Psoas muscle (tissue), 8 donors: Measurements from ENCODE around the gene SSTR3. TPM values are rescaled to one million over a fixed set of nuclear protein-coding genes. Genes with fewer than 3 reads are reported as not detected.

Source experiments
- ATAC-seq, 4 donors: fragments of 200-7000 bp; cut with Tn5 transposase; one replicate each; pipeline ENCODE4 v1.9.1; 2020; ENCODE audit warnings: moderate library complexity in 3 of 4, mild to moderate bottlenecking in 2 of 4
- DNase-seq, 2 donors: peaks; one replicate each; pipeline ENCODE4 v3.0.0-alpha.2; 2020
- H3K27ac ChIP-seq: fragments of 200-600 bp; one replicate; pipeline ENCODE4 v1.8.0; 2022
- H3K27me3 ChIP-seq, 3 donors: fragments of 200-600 bp in 1 of 3; one replicate each; pipeline versions ENCODE4 v1.6.1 to v1.8.0; 2013 to 2022; ENCODE audit warnings: low read length in 2 of 3, mild to moderate bottlenecking in 2 of 3, moderate library complexity in 1 of 3; ENCODE audit not compliant: insufficient read depth in 3 of 3
- H3K36me3 ChIP-seq, 2 donors: fragments of 200-600 bp in 1 of 2; one replicate each; pipeline versions ENCODE4 v1.6.1 to v1.8.0; 2013 to 2022; ENCODE audit warnings: low read depth in 1 of 2, mild to moderate bottlenecking in 1 of 2, moderate library complexity in 1 of 2; ENCODE audit not compliant: insufficient read depth in 1 of 2
- H3K4me1 ChIP-seq: fragments of 200-600 bp; one replicate; pipeline ENCODE4 v1.8.0; 2022
- H3K4me3 ChIP-seq: fragments of 200-600 bp; one replicate; pipeline ENCODE4 v1.8.0; 2022; ENCODE audit warnings: mild to moderate bottlenecking
- H3K9me3 ChIP-seq: fragments of 200-600 bp; one replicate; pipeline ENCODE4 v1.8.0; 2022
- WGBS, 3 donors: extraction: QIAGEN DNeasy Blood & Tissue Kit; methylation state at CpG; one replicate each; pipeline versions ENCODE4 v1.1.6 to v1.1.7; 2013; 5-methylcytosine and 5-hydroxymethylcytosine counted together
- intact Hi-C, 2 donors: fragments of 100-400 bp; cut with DNase I; formaldehyde crosslinking; loops; one replicate each; pipeline versions ENCODE4 v1.11.0 to v1.14.2; 2022
- polyA plus RNA-seq, 3 donors: library from polyadenylated mRNA; stranded (reverse); fragments of 200-250 nt; gene quantifications; one replicate each; pipeline ENCODE4 v1.2.3, GENCODE V29; 2013
- total RNA-seq, 4 donors: library from RNA; stranded (reverse); fragmentation: NEBNext Ultra II Directional in 2 of 4; extraction: Animal tissue kit (Norgen Biotek cat#: 25700) in 2 of 4; gene quantifications; one replicate each; pipeline versions ENCODE4 v1.2.1 to v1.2.4, GENCODE V29; 2021 to 2023
- TF ChIP-seq, protein P1 (sequence below): fragments of 200-600 bp; IDR thresholded peaks from one replicate; pipeline ENCODE4 v1.8.0; 2022; ENCODE audit warnings: antibody characterized with exemption
- donor health status: healthy with polysubstance abuse.
- donor health status: DM: no; HTN: no; CAD: no; lungs with moderate emphysema.
- donor health status: Bipolar disorder and iron deficiency.
- donor health status: healthy.
- donor health status: DM: yes; HTN: yes; CAD: no.
- donor health status: DM: no; HTN: no; CAD: no.
- donor health status: DM: no; HTN: no; CAD: no.
- donor health status: DM: yes; HTN: yes; CAD: no.

SSTR3 gene
- total and polyA plus RNA-seq, 7 donors, result 0.01 TPM; not detected in 6

DNA sequence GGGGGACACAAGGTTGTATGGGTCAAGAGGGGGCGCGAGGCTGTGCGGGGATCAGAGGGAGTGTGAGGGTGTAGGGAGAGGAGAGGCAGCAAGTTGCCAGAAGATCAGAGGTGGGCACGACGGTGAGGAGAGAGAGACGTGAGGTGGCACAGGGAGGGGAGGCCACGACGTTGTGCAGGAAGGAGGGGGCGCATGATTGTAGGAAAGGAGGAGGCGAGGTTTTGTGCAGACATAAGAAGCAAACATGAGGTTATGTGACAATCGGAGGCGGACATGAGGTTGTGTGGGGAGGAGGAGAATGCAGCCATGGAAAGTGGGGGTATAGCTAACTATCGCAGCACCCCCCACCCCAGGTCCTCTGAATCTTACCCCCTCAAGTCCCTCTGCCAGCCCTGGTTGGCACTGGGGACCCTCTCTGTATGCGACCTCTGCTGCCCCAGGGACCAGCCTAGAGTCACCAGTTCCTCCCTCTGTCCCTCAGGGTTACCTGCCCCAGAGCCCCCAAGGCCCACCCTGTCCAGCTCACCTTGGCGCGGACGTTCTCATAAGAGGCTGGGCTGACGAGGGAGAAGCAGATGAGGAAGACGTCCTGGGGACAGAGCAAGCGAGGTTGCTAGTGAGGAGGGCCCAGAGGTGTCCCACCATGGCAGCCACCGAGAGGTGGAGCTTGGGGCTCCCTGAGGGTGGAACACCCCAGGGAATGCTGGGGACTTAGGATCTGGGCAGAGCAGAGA is 19.3 kb upstream of the SSTR3 start:
- intact Hi-C loops, result no loop called here
- 68 to 71% (median 68%) methylated on average over 20 to 21 of the region's 21 CpGs for WGBS, 3 donors
- Histone ChIP-seq H3K4me3 (no peak overlapping the region), H3K9me3 (no peaks in the 10 kb centered on the region), H3K36me3 (no peaks in the 10 kb centered on the region), H3K4me1 (no peaks in the 10 kb centered on the region), H3K27ac (no peak overlapping the region), H3K27me3 (peaks cover 0 to 53% (median 12%) of the 10 kb centered on the region in 3 donors)
- peak in 1 of 2 donors; percentile 34 for DNase-seq
- ATAC-seq, result no peak
- TF ChIP-seq, protein P1, sequence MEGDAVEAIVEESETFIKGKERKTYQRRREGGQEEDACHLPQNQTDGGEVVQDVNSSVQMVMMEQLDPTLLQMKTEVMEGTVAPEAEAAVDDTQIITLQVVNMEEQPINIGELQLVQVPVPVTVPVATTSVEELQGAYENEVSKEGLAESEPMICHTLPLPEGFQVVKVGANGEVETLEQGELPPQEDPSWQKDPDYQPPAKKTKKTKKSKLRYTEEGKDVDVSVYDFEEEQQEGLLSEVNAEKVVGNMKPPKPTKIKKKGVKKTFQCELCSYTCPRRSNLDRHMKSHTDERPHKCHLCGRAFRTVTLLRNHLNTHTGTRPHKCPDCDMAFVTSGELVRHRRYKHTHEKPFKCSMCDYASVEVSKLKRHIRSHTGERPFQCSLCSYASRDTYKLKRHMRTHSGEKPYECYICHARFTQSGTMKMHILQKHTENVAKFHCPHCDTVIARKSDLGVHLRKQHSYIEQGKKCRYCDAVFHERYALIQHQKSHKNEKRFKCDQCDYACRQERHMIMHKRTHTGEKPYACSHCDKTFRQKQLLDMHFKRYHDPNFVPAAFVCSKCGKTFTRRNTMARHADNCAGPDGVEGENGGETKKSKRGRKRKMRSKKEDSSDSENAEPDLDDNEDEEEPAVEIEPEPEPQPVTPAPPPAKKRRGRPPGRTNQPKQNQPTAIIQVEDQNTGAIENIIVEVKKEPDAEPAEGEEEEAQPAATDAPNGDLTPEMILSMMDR, result no peak

DNA sequence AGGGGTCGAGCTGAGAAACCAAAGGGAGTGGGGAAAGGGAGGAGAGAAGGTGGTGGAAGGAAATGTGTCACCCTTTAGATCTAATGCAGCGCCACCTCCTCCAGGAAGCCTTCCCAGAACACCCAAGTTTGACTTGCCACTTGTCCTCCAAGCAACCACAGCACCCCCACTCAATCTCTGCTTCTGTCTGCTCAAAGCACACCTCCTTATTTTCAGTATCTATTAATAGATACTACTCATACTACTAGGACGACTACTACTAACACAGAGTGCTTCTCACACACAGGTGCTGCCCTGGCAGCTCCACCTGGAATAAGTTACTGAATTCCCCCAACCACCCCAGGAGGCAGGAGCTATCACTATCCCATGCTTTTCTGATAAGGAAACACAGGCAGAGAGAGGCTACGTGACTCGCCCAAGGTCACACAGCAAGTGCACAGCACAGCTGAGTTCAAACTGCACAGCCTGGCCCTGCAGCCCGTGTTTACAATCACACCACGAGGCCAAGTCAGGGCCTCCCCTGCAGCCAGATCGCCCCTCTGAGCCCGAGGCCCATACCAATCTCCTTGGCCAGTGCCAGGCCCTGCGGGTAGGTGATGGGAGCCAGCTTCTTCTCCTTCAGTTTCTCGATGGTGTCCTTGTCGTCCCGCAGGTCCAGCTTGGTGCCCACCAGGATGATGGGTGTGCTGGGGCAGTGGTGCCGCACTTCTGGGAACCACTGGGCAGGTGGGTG is 18.6 kb upstream of the SSTR3 start:
- H3K4me1 ChIP-seq, result no peaks in the 10 kb centered on the region

DNA sequence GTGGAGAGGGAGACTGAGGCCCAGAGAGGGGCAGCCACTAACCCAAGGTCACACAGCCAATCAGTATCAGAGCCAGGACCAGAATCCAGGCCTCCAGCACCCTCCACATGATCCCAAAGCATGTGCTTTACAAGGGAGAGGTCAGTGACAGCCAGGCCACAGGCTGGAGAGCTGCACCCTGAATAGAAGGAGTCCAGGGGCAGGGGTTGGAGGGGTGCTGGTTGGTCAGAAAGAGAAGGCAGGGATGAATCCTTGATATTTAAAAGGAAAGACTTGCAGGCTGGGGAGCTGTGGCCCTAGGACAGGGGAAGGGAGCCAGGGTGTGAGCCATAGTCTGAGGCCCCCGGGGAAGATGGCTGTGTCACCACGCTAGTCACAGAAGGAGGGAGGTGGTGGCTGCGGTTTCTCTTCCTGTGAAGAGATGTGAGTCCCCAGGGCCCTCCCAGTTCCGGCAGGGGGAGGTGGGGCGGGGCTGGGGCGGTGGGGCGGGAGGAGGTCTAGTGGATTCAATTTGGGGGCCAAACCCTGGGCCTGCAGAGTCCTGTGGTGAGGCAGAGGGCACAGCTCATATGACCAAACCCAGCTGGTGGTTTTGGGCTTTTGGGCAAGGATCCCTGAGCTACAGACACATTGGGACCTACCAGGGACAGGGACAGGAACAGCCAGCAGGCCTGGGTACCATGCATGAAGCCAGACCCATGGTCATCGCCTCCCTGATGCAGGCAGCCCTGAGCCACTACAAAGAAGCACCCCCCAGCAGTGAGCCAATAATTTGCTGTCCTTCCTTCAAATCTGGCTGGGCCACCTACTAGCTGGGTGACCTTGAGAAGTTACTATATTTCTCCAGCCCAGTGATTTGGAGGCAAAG is 17.8 kb upstream of the SSTR3 start:
- DNase-seq (peak in 1 of 2 donors; percentile 72), ATAC-seq (peak in 2 of 4 donors; percentile 28 to 36)
- no peaks in the 10 kb centered on the region for H3K4me1 ChIP-seq
- intact Hi-C loops, result no loop called here
- no peaks in the 10 kb centered on the region for H3K36me3 ChIP-seq
- TF ChIP-seq, protein P1, result no peak
- peaks cover 0 to 46% (median 6%) of the 10 kb centered on the region in 3 donors for H3K27me3 ChIP-seq
- no peak overlapping the region for H3K27ac ChIP-seq
- 48 to 60% (median 50%) methylated on average over 8 of the region's 8 CpGs for WGBS, 3 donors
- no peaks in the 10 kb centered on the region for H3K9me3 ChIP-seq
- H3K4me3 ChIP-seq, result no peak overlapping the region

More for the DNA sequence above, 18.6 kb upstream of the SSTR3 start:
- no peak overlapping the region for H3K4me3 ChIP-seq
- DNase-seq, result peak in 1 of 2 donors; percentile 8
- ATAC-seq, result no peak
- H3K27ac ChIP-seq, result no peak overlapping the region
- no peaks in the 10 kb centered on the region for H3K9me3 ChIP-seq
- TF ChIP-seq, protein P1, result no peak
- WGBS, 3 donors, result 69 to 74% (median 73%) methylated on average over 14 of the region's 14 CpGs
- no peaks in the 10 kb centered on the region for H3K36me3 ChIP-seq
- intact Hi-C loops, result no loop called here
- H3K27me3 ChIP-seq, result peaks cover 0 to 52% (median 11%) of the 10 kb centered on the region in 3 donors

DNA sequence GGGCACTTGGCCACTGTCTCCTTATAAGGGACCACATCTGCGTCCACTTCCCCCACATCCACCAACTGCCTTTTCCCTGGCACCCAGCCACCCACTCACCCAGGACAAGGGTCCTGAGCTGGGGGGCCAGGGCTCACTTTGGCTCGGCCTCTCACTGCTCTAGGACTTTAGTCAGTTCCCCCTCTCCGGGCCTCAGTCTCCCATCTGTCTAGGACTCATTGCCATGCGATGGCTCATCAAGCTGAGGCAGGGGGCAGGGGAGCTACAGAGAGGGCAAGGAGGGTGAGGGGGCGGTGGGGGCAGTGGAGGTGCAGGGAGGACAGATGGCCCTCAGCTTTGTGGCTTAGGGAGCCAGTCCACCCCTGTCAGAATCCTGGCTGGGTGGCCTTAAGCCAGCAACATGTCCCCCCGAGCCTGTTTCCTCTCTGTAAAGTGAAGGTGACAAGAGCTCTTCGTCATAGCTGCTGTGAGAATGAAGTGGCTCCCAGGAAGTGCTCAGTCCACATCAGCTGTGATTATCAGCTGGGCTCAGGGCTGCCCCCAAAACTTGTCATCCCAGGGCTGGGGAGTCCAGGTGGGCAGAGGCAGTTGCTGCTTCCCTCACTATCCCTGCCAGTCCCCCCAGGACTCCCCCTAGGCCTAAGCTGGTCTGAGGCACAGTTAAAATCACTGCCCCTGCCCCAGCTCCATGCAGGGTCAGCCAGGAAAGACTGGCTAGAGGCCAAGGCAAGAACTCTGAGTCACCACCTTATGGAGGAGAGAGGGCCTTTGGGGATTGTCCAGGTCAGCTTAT is 16.9 kb upstream of the SSTR3 start:
- WGBS, 3 donors, result 43 to 64% (median 62%) methylated on average over 7 of the region's 7 CpGs
- DNase-seq (no peak), ATAC-seq (no peak)
- intact Hi-C loops, result no loop called here
- Histone ChIP-seq H3K27ac (no peak overlapping the region), H3K4me1 (no peaks in the 10 kb centered on the region), H3K27me3 (peaks cover 0 to 42% (median 4%) of the 10 kb centered on the region in 3 donors), H3K36me3 (no peaks in the 10 kb centered on the region), H3K4me3 (no peak overlapping the region), H3K9me3 (no peaks in the 10 kb centered on the region)
- TF ChIP-seq, protein P1, result no peak
